ENCODE data around the gene GNL1.
A peak's percentile ranks its signal among the peaks of the same experiment; 100 is the strongest.

The GNL1 gene

DNA sequence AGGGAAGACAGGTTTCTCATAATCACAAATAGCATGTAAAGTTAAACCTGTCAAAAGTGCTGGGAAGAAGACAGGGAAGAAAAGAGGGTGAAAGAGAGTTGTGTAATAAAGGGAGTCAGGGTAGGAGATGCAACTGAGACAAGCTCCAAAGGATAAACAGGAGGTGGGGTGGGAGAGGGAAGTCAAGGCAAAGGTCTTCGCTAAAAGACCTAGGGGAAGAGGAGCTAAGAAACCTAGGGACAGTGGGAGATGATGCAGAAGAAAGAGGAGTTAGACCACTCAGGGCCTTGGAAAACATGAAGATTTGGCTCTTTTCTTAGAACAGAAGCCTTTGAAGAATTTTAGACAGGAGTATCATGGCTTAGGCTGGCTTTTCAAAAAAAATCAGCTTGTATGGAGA lies 7.8 kb upstream of the GNL1 start:
- POLR2A ChIA-PET: no interaction called here
- CTCF ChIA-PET: interaction anchor here (0.7 to 3.9 kb wide), 4 partner anchors 20 to 521 kb away, joined by 3 to 31 read pairs (median 3); no protein-coding TSS in a partner anchor
- no peak for DNase-seq (ENCODE audit: extremely low spot score)
- TF ChIP-seq, protein P1, sequence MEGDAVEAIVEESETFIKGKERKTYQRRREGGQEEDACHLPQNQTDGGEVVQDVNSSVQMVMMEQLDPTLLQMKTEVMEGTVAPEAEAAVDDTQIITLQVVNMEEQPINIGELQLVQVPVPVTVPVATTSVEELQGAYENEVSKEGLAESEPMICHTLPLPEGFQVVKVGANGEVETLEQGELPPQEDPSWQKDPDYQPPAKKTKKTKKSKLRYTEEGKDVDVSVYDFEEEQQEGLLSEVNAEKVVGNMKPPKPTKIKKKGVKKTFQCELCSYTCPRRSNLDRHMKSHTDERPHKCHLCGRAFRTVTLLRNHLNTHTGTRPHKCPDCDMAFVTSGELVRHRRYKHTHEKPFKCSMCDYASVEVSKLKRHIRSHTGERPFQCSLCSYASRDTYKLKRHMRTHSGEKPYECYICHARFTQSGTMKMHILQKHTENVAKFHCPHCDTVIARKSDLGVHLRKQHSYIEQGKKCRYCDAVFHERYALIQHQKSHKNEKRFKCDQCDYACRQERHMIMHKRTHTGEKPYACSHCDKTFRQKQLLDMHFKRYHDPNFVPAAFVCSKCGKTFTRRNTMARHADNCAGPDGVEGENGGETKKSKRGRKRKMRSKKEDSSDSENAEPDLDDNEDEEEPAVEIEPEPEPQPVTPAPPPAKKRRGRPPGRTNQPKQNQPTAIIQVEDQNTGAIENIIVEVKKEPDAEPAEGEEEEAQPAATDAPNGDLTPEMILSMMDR (IDR thresholded peaks at IDR 0.05; ENCODE audit: control extremely low read depth, extremely low read depth, low read depth, missing control alignments): no peak

DNA sequence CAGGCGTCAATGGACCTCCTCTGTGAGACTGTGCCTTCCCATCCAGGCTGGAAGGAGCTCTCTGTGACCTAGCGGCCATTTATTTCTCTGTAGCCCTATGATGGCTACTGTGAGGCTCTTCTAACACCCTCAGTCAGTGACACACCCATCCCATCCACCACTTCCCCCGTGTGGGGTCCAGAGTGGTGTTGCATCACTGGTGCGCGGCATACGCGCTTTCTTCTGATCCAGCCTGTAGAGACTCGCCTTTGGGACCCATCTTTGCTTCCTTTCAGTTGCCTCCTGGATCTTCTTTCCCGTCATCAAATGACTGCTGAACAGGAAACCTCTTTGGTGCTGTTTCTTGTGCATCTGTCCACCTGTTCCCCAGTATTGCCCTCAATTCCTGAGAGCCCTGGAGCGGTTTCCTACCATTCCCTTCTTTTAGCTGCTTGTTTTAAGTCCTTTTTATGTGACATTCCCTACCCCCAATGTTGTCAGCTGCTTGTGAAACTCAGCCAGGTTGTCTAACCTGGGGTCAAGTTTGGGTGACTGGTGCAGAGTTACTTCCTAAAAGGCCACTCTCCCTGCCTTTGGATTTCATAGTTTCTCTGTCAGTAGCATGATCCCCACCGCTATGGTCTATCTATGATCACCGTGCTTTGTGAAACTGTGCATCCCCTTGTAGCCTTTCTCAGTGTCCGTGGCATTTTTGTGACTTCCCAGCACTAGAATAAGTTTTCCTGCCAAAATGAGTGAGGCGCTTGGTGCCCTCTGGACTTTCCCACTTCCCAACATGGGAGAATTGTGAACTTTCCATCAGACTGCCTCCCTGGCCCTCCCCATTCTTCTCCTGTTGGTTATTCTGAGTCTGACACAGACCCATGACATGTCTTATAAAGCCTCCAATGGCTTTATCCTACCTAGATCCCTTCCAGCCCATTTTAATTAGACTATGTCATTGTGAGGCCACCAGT lies 6.5 kb upstream of the GNL1 start:
- CTCF ChIA-PET: interaction anchor here (0.6 to 1.1 kb wide), 4 partner anchors 21 to 523 kb away, joined by 3 read pairs; no protein-coding TSS in a partner anchor
- POLR2A ChIA-PET: no interaction called here
- no peak for DNase-seq (ENCODE audit: extremely low spot score)
- TF ChIP-seq, protein P1 (IDR thresholded peaks at IDR 0.05; ENCODE audit: control extremely low read depth, extremely low read depth, low read depth, missing control alignments): no peak

GRCh38 chr6:30560930-30561329 lies 4.6 kb upstream of the GNL1 start:
- POLR2A ChIA-PET: no interaction called here
- no peak for DNase-seq (ENCODE audit: extremely low spot score)
- TF ChIP-seq, protein P1 (IDR thresholded peaks at IDR 0.05; ENCODE audit: control extremely low read depth, extremely low read depth, low read depth, missing control alignments): no peak
- CTCF ChIA-PET: interaction anchor here (1.0 kb wide), 1 partner anchor 54 kb away, joined by 3 read pairs; no protein-coding TSS in a partner anchor

DNA sequence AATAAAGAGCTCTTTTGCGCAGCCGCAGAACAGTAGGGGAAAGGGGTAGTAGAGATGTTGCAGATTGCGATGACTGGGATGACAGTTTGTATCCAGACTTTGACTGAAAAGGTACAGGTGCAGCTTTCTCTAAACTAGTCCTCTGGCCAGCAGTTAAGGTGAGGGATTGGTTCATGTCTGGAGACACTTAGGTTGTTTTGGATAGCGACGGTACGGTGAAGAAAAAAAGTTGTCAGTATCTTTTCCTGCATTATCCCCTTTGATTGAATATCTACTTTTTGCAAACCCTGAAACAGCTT lies 1.3 kb upstream of the GNL1 start:
- CTCF ChIA-PET: interaction anchor here (1.1 to 6.9 kb wide), 4 partner anchors 14 to 115 kb away, joined by 3 to 100 read pairs (median 4); partner anchors contain the start of gene DHX16
- POLR2A ChIA-PET: interaction anchor here (0.6 to 1.7 kb wide), 7 partner anchors 13 to 159 kb away, joined by 3 to 7 read pairs (median 3); partner anchors contain the start of genes MDC1 and MRPS18B
- TF ChIP-seq, protein P1 (IDR thresholded peaks at IDR 0.05; ENCODE audit: control extremely low read depth, extremely low read depth, low read depth, missing control alignments): no peak
- DNase-seq (ENCODE audit: extremely low spot score): peak; percentile 61

DNA sequence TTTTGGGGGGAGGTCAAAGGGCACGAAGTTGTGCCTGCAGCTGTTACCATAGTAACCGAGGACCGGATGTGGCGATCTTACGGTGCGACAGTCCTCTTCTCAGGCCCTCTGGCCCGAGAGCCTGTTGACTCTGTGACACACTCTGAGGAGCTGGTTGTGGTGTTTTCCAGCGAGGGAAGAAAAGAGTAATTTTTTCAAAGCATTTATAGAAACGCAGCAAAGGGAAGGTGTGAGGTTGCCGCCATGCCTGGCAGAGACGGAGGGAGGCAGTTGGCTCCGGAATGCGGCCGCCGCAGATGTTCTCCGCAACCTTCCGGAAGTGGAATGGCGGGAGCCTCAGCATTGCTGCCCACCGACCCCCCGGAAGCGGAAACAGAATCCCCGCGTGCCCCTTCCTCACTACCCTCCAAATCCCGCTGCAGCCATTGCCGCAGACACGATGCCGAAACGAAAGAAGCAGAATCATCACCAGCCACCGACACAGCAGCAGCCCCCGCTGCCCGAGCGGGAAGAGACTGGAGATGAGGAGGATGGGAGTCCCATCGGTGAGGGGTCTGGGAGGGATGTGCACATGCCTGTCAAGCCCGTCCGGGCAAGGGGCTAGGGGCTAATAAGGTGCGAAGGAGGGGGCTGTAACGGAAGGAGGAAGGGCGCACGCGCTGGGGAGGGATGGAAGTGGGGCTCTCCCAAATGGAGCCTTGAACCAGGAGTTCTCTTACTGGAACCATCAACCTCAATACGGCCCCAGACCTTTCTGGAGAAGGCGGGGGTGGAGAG lies 805 bp upstream of the GNL1 start, which contains the start of gene PRR3:
TSS of gene PRR3 (plus strand) at position 390 of the 777 bp plus-strand sequence. CDS start at position 440, 50 bp downstream.
- ChIA-PET POLR2A (interaction anchor here (0.6 to 1.7 kb wide), 9 partner anchors 12 to 160 kb away, joined by 3 to 7 read pairs (median 3); partner anchors contain the start of genes ABCF1, MDC1 and MRPS18B), CTCF (interaction anchor here (1.1 to 6.9 kb wide), 4 partner anchors 14 to 116 kb away, joined by 3 to 100 read pairs (median 4); partner anchors contain the start of gene DHX16)
- peak; percentile 91 for DNase-seq (ENCODE audit: extremely low spot score)
- TF ChIP-seq, protein P1 (IDR thresholded peaks at IDR 0.05; ENCODE audit: control extremely low read depth, extremely low read depth, low read depth, missing control alignments): no peak

- CTCF ChIA-PET: interaction anchor here (0.7 to 6.9 kb wide), 5 partner anchors 12 to 166 kb away, joined by 3 to 100 read pairs (median 6); no protein-coding TSS in a partner anchor
- DNase-seq (ENCODE audit: extremely low spot score): no peak
- POLR2A ChIA-PET: interaction anchor here (0.6 to 1.2 kb wide), 2 partner anchors 59 to 736 kb away, joined by 3 to 5 read pairs; no protein-coding TSS in a partner anchor
- TF ChIP-seq, protein P1 (IDR thresholded peaks at IDR 0.05; ENCODE audit: control extremely low read depth, extremely low read depth, low read depth, missing control alignments): no peak
These were observed 548 bp downstream of the GNL1 start for GRCh38 chr6:30555816-30556065.

All from GM10248 (cell line).